Uterus (tissue), 2 donors: ENCODE measurements around the gene KDELR1.

Experiments
- POLR2A ChIP-seq, 2 donors: fragments of 450-650 bp; IDR thresholded peaks; one replicate each; pipeline ENCODE4 v1.6.1; 2016; ENCODE audit warnings: antibody characterized with exemption in 2 of 2, mild to moderate bottlenecking in 1 of 2, moderate library complexity in 1 of 2
- TF ChIP-seq, protein P1 (sequence below), 4 experiments: fragments of 200-600 bp in 2 of 4; fragments of 450-650 bp in 2 of 4; sonication (generic) in 2 of 4; IDR thresholded peaks; one replicate each; pipeline ENCODE4 v1.5.1; 2016 to 2019; ENCODE audit warnings: antibody characterized with exemption in 4 of 4, mild to moderate bottlenecking in 2 of 4, moderate library complexity in 1 of 4

DNA sequence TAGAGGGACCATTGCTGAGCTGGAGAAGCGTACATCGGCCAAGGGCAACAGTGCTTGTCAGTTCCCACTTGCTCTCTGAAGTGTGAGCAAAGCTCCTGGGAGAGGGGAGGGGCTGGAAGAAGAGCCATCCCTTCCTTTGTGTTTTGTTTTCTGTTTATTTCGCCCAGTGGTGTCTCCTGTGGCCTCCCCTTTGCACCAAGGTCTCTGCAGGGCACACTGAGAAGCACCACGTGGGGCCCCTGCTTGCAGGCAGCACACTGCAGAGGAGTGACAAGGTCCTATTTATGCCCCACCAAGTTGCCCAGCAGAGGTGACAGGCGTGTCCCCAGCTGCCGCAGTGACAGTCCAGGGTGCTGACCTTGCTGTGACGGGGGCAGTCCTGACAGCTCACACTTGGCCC lies 26.1 kb upstream of the KDELR1 start:
- TF ChIP-seq, protein P1, sequence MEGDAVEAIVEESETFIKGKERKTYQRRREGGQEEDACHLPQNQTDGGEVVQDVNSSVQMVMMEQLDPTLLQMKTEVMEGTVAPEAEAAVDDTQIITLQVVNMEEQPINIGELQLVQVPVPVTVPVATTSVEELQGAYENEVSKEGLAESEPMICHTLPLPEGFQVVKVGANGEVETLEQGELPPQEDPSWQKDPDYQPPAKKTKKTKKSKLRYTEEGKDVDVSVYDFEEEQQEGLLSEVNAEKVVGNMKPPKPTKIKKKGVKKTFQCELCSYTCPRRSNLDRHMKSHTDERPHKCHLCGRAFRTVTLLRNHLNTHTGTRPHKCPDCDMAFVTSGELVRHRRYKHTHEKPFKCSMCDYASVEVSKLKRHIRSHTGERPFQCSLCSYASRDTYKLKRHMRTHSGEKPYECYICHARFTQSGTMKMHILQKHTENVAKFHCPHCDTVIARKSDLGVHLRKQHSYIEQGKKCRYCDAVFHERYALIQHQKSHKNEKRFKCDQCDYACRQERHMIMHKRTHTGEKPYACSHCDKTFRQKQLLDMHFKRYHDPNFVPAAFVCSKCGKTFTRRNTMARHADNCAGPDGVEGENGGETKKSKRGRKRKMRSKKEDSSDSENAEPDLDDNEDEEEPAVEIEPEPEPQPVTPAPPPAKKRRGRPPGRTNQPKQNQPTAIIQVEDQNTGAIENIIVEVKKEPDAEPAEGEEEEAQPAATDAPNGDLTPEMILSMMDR (IDR thresholded peaks at IDR 0.05) = no peak
- no peak for TF ChIP-seq POLR2A (IDR thresholded peaks at IDR 0.05)
